Measurements from ENCODE around the gene PSMB7.

The PSMB7 gene

DNA sequence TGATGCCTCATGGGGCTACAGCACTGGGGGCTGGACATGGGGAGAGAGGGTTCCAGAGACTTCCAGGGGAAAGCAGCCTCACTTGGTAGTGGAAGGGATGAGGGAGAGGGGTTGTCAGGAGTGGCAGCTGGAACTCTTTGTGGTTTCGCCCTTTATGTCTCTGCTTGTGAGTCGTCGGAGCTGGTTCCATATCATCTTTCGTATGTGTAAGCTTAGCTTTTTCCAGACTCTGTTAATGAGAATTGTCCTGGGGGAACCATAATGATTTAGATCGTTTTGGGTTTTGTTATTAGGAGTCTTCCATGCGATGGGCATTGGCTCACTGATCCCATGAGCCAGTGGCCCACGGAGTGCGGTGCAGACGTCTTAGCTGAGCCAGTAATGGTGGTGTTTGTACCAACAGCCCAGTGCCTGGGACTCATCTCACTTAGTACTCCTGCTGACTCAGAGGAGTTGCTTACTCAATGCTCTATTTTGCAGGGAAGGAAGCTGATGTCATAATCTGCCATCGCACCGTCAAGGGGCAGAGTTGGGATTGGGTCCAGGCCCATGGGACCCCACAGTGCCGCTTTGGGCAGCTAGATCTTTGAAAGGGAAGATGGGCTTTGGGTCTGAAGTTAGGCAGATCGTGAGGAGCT, 109.0 kb downstream of the PSMB7 start:
- H3K36me3 ChIP-seq (ENCODE audit: control insufficient read depth, low read depth, low read length): no peaks in the 10 kb centered on the region
- H3K9me3 ChIP-seq (ENCODE audit: control insufficient read depth, low read depth, low read length): no peaks in the 10 kb centered on the region
- H3K4me3 ChIP-seq (ENCODE audit: low read length): no peak overlapping the region
- no peaks in the 10 kb centered on the region for H3K4me1 ChIP-seq (ENCODE audit: control insufficient read depth, low read depth, low read length)
- H3K27me3 ChIP-seq (ENCODE audit: control insufficient read depth, insufficient read depth, low read length): no peaks in the 10 kb centered on the region
- H3K9ac ChIP-seq (ENCODE audit: low read length): no peak overlapping the region
- no peak overlapping the region for H3K27ac ChIP-seq (ENCODE audit: low read length)

DNA sequence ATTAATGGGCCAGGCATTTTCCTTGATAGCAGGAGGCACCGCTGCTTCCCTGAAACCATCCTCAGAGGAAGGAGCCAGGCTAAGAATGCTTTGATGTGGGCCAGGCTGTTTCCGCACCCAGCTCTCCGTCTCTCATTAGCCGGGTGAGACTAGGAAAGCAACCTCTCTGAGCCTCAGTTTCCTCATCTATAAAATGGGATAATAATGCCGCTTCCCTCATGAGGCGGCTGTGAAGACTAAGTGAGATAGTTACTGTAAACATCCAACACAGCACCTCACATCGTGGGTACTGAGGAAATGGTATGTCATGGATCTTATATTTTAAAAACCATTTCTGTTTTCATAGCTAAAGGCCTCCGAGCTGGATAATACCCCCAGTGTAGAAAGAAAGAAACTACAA, 111.0 kb downstream of the PSMB7 start:
- H3K36me3 ChIP-seq (ENCODE audit: control insufficient read depth, low read depth, low read length): no peaks in the 10 kb centered on the region
- H3K4me3 ChIP-seq (ENCODE audit: low read length): no peak overlapping the region
- H3K9ac ChIP-seq (ENCODE audit: low read length): no peak overlapping the region
- no peaks in the 10 kb centered on the region for H3K27me3 ChIP-seq (ENCODE audit: control insufficient read depth, insufficient read depth, low read length)
- H3K27ac ChIP-seq (ENCODE audit: low read length): no peak overlapping the region
- no peaks in the 10 kb centered on the region for H3K9me3 ChIP-seq (ENCODE audit: control insufficient read depth, low read depth, low read length)
- H3K4me1 ChIP-seq (ENCODE audit: control insufficient read depth, low read depth, low read length): no peaks in the 10 kb centered on the region

DNA sequence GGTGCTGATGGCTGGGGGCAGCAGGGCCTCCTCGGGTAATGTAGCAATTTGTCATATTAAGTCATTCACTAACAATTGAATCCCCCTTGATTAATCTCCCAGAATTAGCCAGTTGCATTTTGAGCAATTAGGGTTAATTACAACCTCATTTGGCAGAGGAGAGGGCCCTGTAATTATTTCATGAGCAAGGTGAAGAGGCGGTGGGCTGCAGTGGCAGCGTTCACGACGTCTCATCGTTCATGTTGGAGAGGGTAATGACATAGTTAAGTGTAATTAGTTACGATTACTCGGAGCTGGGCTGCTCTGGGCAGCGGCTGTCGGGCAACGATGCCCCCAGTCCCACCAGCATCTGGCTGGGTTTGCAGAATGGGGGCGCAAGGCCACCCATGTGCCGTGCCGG, 111.5 kb downstream of the PSMB7 start:
- no peak overlapping the region for H3K4me3 ChIP-seq (ENCODE audit: low read length)
- H3K4me1 ChIP-seq (ENCODE audit: control insufficient read depth, low read depth, low read length): no peaks in the 10 kb centered on the region
- H3K27me3 ChIP-seq (ENCODE audit: control insufficient read depth, insufficient read depth, low read length): no peaks in the 10 kb centered on the region
- no peak overlapping the region for H3K9ac ChIP-seq (ENCODE audit: low read length)
- H3K36me3 ChIP-seq (ENCODE audit: control insufficient read depth, low read depth, low read length): no peaks in the 10 kb centered on the region
- no peak overlapping the region for H3K27ac ChIP-seq (ENCODE audit: low read length)
- no peaks in the 10 kb centered on the region for H3K9me3 ChIP-seq (ENCODE audit: control insufficient read depth, low read depth, low read length)
